GM19395 (cell line): ENCODE data around the gene ABHD17A.

Experiments used
- ATAC-seq: cut with Tn5 transposase; IDR thresholded peaks from one replicate; pipeline ENCODE4 v1.9.1; 2021; ENCODE audit warnings: mild to moderate bottlenecking, moderate library complexity; ENCODE audit not compliant: unreplicated experiment

The ABHD17A gene

DNA sequence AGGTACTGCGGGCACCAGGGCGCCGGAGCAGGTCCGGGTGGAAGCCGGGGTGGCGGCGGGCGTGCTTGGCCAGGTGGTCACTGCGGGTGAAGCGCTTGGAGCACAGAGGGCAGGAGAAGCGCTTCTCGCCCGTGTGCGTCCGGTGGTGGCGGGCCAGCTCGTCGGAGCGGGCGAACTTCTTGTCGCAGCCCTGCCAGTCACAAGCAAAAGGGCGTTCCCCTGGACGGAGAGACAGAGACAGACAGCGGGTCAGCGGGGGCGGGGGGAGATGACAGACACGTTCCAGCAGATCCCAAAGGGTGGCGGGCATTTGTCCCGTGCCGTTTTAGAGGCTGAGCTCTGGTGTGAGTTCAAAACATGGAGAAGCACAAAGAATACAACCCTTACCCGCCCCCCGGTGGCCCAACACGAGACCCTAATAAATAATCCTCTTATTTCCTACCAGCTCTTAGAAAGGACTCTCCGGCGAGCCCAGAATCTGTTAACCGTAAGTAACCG lies 30.7 kb downstream of the ABHD17A start:
- no peak for ATAC-seq

DNA sequence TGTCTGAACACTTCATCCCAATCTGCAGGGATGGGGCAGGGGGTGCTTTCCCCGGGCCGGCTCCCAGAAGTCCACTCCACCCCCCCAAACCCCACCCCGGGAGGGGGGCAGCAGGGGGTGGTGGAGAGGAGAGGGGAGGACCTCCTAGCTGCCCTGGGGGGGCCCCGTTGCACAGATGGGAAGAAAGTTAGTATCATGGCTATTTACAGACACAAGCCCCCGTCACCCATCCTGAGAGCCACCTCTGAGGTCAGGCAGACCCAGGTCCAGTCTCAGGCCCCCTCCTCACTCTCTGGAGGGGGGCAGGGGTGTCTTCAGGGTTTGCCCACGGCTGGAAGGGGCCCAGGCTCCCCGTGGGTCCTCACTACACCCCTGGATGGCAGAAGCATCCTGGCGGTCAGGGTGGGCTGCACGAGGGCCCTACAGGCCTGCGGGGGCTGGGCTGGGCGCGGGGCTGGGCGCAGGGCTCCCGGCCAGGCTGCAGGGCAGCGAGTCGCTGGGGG lies 31.2 kb downstream of the ABHD17A start:
- no peak for ATAC-seq

GRCh38 chr19:1853295-1854038 lies 31.8 kb downstream of the ABHD17A start:
- ATAC-seq: no peak

DNA sequence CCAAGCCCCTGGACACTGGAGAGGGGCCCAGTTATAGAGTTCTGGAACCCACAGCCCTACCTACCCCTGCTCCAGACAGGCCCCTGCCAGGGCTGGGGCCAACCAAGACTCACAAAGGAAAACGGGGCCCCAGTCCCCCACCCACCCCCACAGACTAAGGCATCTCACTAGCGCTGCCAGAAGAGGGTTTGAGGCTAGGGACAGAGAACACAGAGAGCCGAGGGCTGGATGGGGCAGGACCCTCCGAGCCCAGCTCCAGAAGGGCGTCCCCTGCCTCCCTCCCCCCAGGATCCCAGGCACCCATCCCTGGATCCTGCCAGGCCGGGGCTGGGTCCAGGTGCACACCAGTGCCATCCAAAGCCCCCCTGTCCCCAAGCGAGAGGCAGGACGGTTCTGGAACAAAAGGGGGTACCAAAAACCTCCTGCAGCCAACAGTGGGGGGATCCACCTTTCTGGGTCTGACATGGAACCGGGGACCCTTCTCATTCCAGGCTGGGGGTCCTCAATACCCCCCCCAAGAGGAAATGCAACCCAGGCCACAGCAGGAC lies 32.6 kb downstream of the ABHD17A start:
- no peak for ATAC-seq

GRCh38 chr19:1851654-1852580 lies 33.4 kb downstream of the ABHD17A start:
- ATAC-seq: no peak

DNA sequence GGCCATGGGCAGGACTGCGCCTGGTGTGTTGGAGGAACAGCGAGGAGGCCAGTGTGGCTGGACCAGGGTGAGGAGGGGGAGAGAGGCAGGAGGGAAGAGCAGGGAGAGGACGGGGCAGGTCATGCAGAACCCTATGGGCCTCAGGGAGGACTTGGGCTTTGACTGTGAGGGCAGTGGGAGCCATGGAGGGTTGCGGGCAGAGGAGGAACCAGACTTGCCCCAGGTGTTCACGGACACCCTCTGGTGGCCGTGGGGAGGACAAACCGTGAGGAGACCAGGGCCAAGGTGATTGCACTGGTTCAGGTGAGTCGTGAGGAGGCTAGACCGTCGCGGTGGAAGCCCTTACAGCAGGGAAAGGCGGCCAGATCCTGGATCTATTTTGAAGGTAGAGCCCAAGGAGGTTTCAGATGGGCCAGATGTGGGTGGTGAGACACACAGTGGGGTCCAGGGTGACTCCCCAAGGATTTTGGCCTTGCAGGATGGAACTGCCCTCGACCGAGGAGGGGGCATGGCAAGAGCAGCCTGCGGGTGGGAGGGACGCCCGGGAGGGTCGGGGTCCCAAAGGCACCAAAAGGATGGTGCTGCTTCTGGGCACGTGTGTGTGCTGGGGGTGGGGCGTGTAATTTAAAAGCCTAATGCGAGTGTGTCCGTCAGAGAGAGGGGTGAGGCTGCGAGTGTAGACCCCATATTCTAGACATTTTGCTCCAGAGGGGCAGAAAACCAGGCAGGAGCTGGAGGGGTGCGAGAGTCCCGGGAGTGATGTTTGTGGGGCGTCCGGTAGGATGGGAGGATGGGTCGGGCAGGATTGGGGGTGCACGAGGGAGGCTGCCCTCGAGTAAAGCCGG lies 34.3 kb downstream of the ABHD17A start:
- no peak for ATAC-seq

- ATAC-seq: no peak
These were observed 35.4 kb downstream of the ABHD17A start for GRCh38 chr19:1849886-1850398.

GRCh38 chr19:1849132-1849474 lies 36.2 kb downstream of the ABHD17A start:
- no peak for ATAC-seq

DNA sequence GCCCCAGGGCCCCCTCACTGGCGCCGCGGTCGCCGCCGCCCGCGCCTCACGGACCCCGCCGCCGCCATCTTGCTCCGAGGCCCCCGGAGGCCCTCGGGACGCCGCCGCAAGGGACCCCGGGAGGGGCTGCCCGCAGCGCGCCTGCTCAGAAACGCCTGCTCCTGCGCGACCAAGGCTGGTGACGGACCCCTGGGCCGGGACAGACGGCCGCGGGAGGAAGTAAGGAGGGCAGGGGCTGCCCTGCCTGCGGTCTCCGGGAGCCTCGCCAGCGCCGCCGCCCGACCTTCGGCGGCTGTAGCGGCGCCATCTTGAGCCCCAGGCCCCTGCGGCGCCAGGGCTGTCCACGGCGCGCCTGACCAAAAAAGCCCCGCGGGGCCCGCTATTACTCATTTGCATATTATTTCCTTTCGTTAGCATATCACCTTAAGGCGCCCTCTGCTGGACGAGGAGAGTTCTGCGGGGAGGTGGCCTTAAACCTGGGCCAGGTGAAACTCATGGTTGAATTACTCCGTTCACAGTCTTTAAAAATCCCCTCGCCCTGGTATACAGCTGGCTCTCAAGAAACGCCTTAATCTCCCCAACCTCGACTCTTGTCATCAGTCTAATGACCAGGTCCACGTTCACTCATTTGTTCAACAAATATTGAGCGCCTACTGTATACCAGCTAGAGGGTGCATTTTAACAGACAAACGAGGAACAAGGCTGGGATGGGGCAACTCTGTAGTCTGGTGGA lies 36.7 kb downstream of the ABHD17A start, which contains the start of gene REXO1:
Gene REXO1, minus strand, starts transcription at position 85 of the 733 bp plus-strand sequence. CDS start 125 bp downstream, outside the sequence.
- peak; percentile 68 for ATAC-seq

GRCh38 chr19:1847684-1848398 lies 37.5 kb downstream of the ABHD17A start:
- peak; percentile 26 for ATAC-seq

- ATAC-seq: no peak
These were observed 38.0 kb downstream of the ABHD17A start for GRCh38 chr19:1847348-1847683.

DNA sequence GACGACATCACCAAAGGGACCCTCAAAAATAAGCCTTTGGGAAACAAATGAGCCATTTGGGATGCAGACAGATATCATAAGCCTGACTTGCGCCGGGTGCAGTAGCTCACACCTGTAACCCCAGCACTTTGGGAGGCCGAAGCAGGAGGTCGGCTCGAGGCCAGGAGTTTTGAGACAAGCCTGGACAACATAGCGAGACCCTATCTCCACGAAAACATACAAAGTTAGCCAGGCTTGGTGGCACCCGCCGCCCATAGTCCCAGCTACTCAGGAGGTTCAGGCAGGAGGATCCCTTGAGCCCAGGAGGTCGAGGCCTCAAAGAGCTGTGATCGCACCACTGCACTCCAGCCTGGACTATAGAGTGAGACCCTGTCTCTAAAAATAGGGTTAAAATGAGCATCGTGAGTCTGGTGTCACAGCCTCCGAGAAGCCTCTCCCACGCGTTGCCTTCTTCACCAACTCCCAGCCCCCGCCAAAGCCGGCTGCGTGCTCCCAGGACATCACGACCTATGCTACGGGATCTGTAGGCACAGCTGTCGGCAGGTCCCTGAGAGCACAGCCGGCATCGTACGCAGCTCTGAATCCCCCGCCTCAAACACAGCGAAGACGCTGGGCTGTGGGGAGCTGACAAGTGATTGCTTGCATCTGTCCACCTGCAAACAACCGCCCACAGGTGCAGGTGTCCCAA lies 38.6 kb downstream of the ABHD17A start:
- ATAC-seq: no peak

- no peak for ATAC-seq
These were observed 39.7 kb downstream of the ABHD17A start for GRCh38 chr19:1845642-1846041.

DNA sequence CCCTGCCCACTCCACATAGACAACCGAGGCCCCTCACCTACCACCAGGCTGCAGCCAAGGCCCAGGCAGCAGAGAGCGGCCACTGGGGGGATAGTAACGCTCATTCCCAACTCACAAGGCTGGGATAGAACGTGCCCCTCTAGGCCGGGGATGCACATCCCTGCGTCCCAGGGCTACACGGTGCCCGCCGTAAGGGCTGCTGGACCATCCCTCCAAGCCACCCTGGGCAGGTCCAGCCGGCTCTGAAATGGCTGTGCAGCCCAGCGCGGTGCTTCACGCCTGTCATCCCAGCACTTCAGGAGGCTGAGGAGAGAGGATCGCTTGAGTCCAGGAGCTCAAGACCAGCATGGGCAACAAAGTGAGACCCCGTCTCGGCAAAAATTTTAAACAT lies 40.2 kb downstream of the ABHD17A start:
- ATAC-seq: no peak

GRCh38 chr19:1844513-1845124 lies 40.7 kb downstream of the ABHD17A start:
- ATAC-seq: no peak

DNA sequence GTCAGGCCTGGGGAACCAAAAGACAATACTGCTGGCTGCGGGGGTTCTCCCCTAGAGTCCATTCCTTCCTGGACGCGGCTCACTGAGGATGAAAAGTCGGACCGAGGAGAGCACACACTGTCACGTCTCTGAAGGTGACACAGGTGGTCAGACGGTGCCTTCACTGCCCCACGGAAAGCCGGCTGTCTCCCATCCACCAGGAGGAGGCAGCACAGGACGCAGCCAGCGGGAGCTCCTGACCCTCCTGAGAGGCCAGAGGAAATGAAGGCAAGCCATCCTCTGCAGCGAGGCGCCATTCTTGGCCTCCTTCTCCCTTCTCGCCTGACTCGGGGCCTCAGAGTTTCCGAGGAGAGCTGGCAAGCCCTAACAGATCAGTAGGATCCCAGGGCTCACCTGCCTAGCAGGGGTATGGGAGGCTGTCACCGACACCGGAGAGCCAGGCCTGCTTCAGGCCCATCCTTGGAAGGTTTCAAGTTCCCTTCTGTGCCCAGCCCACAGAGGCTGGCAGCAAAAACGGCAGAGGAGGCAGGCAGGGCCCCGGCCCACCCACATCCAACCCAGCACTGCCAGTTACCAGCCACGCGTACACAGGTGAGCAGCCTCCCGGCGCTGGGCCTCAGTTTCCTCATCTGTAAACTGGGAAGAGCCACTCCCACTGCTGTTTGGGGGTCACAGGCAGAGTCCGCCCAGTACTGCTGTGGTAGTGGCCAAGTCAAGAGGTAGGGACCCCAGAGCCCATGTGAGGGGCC lies 41.5 kb downstream of the ABHD17A start:
- ATAC-seq: no peak

GRCh38 chr19:1843116-1843515 lies 42.2 kb downstream of the ABHD17A start:
- ATAC-seq: no peak
